ENCODE results near the gene SPDYE2B.
"Not testable (repeated sequence)": the region's sequence is repeated elsewhere in the genome, so short reads cannot be mapped to it uniquely, and the experiment has no call there.

The SPDYE2B gene, protein sequence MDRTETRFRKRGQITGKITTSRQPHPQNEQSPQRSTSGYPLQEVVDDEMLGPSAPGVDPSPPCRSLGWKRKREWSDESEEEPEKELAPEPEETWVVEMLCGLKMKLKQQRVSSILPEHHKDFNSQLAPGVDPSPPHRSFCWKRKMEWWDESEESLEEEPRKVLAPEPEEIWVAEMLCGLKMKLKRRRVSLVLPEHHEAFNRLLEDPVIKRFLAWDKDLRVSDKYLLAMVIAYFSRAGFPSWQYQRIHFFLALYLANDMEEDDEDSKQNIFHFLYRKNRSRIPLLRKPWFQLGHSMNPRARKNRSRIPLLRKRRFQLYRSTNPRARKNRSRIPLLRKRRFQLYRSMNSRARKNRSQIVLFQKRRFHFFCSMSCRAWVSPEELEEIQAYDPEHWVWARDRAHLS

DNA sequence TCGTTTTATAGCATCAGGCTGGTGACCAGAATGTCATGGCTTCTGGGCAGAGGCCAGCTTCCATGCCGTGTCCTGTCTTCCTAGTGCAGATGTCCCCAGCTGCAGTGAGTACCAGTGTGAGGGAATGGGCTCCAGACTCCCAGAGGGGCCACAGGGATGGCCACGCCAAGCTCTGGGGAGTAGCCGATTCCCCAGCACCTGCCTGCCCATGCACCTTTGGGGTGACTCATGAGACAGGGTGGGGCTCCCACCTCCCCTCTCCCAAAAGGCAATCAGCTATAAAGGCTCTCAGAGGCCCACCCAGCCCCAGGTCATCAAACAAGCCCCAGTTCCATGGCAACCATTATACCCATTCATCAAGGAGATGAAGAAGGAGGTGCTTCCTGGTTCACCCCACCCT lies at the start of gene SPDYE2B:
SPDYE2B (plus strand) TSS at position 396 of the 400 bp plus-strand sequence. CDS start 2,030 bp downstream, outside the sequence.
- DNase-seq (ENCODE audit: low spot score) = not testable (repeated sequence)

- DNase-seq (ENCODE audit: low spot score) = not testable (repeated sequence)
Observed at GRCh38 chr7:102602317-102602716, 47.8 kb upstream of the SPDYE2B start.

DNA sequence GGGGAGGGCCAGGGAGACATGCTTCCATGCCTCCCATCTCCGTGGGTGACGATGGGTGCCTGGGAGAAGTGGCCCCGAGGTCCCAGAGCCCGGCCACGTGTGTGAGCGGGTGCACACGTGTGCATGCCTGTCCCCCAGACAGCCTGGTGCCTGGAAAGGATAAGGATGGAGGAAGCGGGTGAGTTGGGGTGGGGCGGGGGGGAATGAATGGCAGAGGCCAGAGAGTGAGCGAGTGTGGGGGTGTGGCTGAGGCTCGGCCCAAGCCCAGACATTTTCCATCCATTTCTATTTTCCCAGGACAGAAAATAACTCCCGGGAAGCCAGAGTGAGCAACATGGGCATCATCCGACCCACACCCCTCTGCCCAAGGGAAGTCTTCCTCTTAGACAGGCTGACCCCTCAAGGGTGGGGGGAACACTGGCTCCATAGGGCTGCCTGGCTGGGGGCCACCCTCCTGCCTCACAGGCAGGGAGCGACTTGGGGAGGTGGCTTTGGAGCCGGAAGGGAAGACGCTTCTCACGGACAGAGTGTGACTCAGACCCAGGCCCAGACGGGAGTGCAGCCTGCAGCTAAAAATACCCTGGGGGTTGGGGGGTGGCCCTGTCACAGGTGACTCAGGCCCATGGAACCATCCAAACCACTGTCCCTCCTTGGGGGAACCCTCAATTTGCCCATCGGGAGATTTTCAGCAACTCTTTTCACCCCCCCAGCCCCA lies 45.5 kb upstream of the SPDYE2B start:
- DNase-seq (ENCODE audit: low spot score) = not testable (repeated sequence)

DNA sequence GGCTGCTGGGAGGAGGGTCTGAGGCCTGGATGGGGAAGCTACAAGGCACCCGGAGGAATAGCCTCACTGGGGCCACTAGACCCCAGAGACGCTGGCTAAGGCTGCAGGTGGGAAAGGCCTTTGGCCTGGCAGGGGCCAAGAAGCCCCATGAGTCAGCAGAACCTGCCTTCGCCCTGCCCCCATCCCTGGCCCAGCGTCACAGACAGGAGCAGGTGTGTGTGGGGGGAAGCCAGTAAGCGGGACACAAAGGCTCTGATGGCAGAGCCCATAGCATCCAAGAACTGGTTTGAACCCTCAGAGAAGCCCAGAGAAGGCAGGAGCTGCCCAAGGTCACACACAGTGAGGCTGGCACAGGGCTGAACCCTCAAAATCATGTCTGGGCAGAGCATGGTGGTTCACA lies 43.3 kb upstream of the SPDYE2B start:
- DNase-seq (ENCODE audit: low spot score) = not testable (repeated sequence)

DNA sequence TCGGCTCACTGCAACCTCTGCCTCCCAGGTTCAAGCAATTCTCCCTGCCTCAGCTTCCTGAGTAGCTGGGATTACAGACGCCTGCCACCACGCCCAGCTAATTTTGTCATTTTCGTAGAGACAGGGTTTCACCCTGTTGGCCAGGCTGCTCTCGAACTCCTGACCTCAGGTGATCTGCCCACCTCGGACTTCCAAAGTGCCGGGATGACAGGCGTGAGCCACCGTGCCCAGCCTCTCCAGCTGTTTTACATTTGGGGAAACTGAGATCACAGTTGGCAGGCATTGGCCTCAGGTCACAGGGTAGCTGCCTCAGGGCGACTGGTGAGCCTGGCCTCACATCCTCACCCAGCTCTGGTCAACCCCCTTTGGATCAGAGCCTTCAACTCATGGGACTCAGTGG lies 40.4 kb upstream of the SPDYE2B start:
- not testable (repeated sequence) for DNase-seq (ENCODE audit: low spot score)

DNA sequence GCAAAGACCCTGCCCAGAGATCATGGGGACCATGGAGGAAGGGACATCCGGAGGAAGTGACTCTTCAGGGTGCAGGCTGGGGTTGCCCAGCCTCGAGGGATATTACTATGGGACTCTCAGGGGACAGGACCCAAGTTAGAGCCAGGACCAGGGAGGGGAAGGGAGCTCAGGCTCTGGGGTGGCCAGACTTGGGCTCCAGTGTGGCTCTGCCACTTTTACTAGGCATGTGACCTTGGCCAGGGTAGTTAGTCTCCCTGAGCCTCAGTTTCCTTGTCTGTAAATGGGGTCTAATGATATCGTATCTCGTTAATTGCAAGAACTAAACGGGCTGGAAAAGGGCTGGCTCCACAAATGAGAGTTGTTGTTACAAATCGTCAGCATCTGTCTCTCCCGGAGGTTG lies 39.7 kb upstream of the SPDYE2B start:
- not testable (repeated sequence) for DNase-seq (ENCODE audit: low spot score)

- not testable (repeated sequence) for DNase-seq (ENCODE audit: low spot score)
Observed at GRCh38 chr7:102611013-102611674, 39.0 kb upstream of the SPDYE2B start.

GRCh38 chr7:102611675-102612325 lies 38.3 kb upstream of the SPDYE2B start:
- not testable (repeated sequence) for DNase-seq (ENCODE audit: low spot score)

DNA sequence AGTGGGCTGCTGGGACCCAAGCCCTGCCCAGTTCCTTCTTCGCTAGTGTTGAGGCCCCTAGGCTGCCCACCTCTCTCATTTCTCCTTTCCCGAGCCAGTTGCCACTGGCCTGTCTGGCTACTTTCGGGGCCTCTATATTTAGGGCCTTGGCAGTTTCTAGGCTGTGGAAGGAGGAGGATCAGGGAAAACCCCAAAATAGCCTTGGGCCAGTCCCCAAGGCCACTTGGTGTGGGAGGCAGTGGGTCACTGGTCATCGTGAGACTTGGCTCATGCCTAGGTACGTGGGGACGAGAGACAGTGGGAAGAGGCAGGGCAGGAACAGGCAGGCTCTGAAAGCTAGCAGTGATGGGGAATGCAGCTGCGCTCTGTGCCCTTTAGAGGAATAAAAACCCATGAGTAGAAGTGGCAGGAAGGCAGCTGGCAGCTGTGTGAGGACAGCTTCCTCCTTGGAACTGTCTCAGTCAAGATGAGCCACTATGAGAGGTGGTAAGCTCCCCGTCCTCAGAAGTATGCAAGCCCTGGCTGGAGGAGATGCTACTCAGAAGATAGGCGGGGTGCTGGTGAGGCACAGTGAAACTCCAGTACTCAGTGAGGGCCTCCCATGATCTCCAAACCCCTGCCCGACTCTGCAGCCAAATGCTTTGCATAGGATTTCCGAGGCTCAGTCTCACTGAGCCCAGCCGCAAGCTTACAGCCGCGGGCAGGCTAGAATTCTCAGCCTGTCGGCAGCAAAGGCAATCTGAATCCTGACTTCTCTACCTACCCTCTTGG lies 36.4 kb upstream of the SPDYE2B start:
- not testable (repeated sequence) for DNase-seq (ENCODE audit: low spot score)

- DNase-seq (ENCODE audit: low spot score) = not testable (repeated sequence)
Observed at GRCh38 chr7:102614346-102614697, 35.8 kb upstream of the SPDYE2B start.

DNA sequence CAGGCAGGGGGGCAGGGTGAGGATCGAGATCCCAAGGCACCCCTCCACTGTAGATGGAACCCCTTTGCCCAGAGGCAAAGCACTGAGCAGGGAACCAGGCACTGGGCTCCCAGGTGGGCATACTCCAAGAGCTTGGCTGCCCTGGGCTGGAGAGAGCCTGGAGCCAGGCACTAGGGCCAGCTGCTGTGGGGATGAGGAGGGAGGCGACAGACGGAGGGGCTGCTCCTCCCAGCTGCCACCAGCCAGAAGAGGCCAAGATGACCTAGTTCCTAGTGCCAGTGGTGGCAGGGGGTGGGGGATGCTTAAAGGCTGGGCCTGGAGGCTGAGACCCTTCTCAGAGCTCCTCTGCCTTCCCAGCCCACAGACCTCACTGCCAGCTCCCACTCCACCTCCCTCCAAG lies 35.2 kb upstream of the SPDYE2B start:
- not testable (repeated sequence) for DNase-seq (ENCODE audit: low spot score)

DNA sequence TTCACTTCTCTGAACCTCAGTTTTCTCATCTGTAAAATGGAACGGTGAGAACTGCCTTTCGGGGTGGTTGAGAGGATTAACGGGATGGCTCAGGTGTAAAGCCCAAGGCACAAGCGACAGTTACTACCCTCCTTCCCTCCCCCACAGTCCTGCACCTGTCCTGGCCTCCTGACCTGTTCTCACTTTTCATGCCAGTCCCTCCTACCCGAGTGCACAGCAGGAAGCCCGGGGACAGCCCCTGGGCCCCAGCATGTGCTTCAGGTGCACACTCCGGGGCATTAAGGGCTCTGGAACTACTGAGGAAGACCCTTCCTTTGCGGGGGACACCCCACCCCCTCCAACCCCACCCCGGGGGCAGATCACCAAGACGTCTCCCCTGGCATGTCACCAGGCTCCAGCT lies 34.2 kb upstream of the SPDYE2B start:
- not testable (repeated sequence) for DNase-seq (ENCODE audit: low spot score)

GRCh38 chr7:102616507-102617125 lies 33.5 kb upstream of the SPDYE2B start, which contains the start of gene RASA4:
RASA4 (minus strand) TSS chr7:102616756; CDS start chr7:102616689, 67 bp downstream.
- DNase-seq (ENCODE audit: low spot score) = not testable (repeated sequence)

GRCh38 chr7:102618122-102618521 lies 32.0 kb upstream of the SPDYE2B start:
- not testable (repeated sequence) for DNase-seq (ENCODE audit: low spot score)

GRCh38 chr7:102627271-102627904 lies 22.7 kb upstream of the SPDYE2B start:
- DNase-seq (ENCODE audit: low spot score) = not testable (repeated sequence)

DNA sequence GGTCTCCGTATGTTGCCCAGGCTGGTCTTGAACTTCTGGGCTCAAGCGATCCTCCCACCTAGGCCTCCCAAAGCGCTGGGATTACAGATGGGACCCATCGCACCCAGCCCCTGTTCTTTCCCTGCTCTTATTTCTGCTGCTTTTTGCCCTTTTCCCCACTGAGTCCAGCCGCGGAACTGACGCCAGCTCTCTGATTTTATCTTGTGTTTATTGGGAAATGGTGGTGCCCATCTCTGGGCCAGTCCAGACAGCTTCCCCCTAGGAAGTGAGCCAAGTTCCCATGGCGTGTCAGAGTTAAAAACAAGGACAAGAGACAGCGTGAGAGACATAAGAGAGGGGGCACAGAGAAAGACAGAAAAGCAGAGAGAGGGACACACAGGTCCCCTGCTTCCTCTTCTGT lies 19.5 kb upstream of the SPDYE2B start:
- not testable (repeated sequence) for DNase-seq (ENCODE audit: low spot score)

GRCh38 chr7:102634299-102634698 lies 15.8 kb upstream of the SPDYE2B start:
- DNase-seq (ENCODE audit: low spot score) = not testable (repeated sequence)

- DNase-seq (ENCODE audit: low spot score) = not testable (repeated sequence)
Observed at GRCh38 chr7:102635354-102635753, 14.8 kb upstream of the SPDYE2B start.

DNA sequence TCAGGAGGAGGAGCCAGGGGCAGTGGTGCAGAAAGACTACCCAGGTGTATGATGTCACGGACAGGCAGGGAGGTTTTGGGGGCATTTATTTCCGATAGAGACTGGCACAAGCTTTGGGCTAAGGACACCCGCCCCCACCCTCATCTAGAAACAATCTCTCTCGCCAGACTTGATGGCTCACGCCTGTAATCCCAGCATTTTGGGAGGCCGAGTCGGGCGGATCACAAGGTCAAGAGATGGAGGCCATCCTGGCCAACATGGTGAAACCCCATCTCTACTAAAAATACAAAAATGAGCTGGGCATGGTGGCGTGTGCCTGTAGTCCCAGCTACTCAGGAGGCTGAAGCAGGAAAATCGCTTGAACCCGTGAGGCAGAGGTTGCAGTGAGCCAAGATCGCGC lies 13.2 kb upstream of the SPDYE2B start:
- not testable (repeated sequence) for DNase-seq (ENCODE audit: low spot score)

DNA sequence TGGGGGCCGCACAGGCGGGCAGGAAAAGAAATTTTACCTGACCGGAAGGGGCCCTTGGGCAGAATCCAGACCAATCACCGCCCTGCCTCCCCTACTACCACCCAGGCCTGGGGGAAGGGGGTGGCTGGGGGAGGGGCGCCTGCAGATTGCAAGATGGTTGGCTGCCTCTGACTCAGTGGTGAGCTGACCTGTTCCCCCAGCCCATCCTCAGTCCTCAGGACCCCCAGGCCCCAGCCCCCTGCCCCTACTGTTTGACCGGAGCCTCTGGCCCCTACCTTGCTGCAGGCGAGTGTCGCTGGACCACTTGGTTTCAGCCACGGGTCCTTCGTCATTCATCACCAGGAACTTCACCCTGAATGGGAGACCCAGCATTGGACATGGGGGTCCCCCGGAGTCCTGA lies 11.3 kb upstream of the SPDYE2B start:
- DNase-seq (ENCODE audit: low spot score) = not testable (repeated sequence)
